ACC112 (cell line): ENCODE data around the gene USP3.
"Not testable (repeated sequence)": the region's sequence is repeated elsewhere in the genome, so short reads cannot be mapped to it uniquely, and the experiment has no call there.

Experiments used
- H2AFZ ChIP-seq: fragments of 200-600 bp; sonication (generic); one replicate; pipeline ENCODE4 v1.6.0; 2017; ENCODE audit warnings: antibody characterized with exemption, low read length; ENCODE audit not compliant: unreplicated experiment
- H3K27ac ChIP-seq: fragments of 200-600 bp; sonication (generic); 2 replicates; pipeline ENCODE4 v1.5.1; 2014; ENCODE audit warnings: low read depth, mild to moderate bottlenecking, antibody characterized with exemption, low read length, moderate library complexity
- H3K27me3 ChIP-seq: fragments of 200-600 bp; sonication (generic); 2 replicates; pipeline ENCODE4 v1.6.1; 2014; ENCODE audit warnings: mild to moderate bottlenecking, antibody characterized with exemption, low read length, moderate library complexity, mixed read lengths; ENCODE audit not compliant: insufficient read depth
- H3K36me3 ChIP-seq: fragments of 200-600 bp; sonication (generic); 2 replicates; pipeline ENCODE4 v1.6.1; 2016; ENCODE audit warnings: mild to moderate bottlenecking, antibody characterized with exemption, low read length, moderate library complexity, mixed read lengths; ENCODE audit not compliant: insufficient read depth
- H3K4me1 ChIP-seq: fragments of 200-600 bp; sonication (generic); one replicate; pipeline ENCODE4 v1.6.1; 2016; ENCODE audit warnings: low read length, mixed read lengths; ENCODE audit not compliant: insufficient read depth, unreplicated experiment, control insufficient read depth
- H3K4me3 ChIP-seq: fragments of 200-600 bp; sonication (generic); 2 replicates; pipeline ENCODE4 v1.5.1; 2014; ENCODE audit warnings: mild to moderate bottlenecking, low read depth, low read length
- H3K79me2 ChIP-seq: fragments of 200-600 bp; sonication (generic); one replicate; pipeline ENCODE4 v1.6.0; 2016; ENCODE audit warnings: low read length; ENCODE audit not compliant: control insufficient read depth, unreplicated experiment, insufficient read depth

Gene USP3

GRCh38 chr15:63478243-63478642 lies 26.1 kb upstream of the USP3 start:
- no peaks in the 10 kb centered on the region for H3K27me3 ChIP-seq
- no peak overlapping the region for H3K4me3 ChIP-seq
- H3K79me2 ChIP-seq = no peaks in the 10 kb centered on the region
- H2AFZ ChIP-seq = no peak overlapping the region
- no peaks in the 10 kb centered on the region for H3K36me3 ChIP-seq
- no peak overlapping the region for H3K27ac ChIP-seq
- peaks cover 63% of the 10 kb centered on the region for H3K4me1 ChIP-seq

GRCh38 chr15:63480441-63480821 lies 24.0 kb upstream of the USP3 start:
- no peaks in the 10 kb centered on the region for H3K27me3 ChIP-seq
- peaks cover 61% of the 10 kb centered on the region for H3K4me1 ChIP-seq
- no peak overlapping the region for H2AFZ ChIP-seq
- no peaks in the 10 kb centered on the region for H3K79me2 ChIP-seq
- peak overlapping the region; percentile 64; the same call in 1 of the 2 replicates for H3K27ac ChIP-seq
- no peak overlapping the region; the same call in 1 of the 2 replicates for H3K4me3 ChIP-seq
- H3K36me3 ChIP-seq = no peaks in the 10 kb centered on the region

- Histone ChIP-seq H3K27ac (peak overlapping the region; percentile 64; the same call in 1 of the 2 replicates), H2AFZ (no peak overlapping the region), H3K4me1 (peaks cover 54% of the 10 kb centered on the region), H3K79me2 (no peaks in the 10 kb centered on the region), H3K36me3 (no peaks in the 10 kb centered on the region), H3K4me3 (no peak overlapping the region), H3K27me3 (no peaks in the 10 kb centered on the region)
Observed at GRCh38 chr15:63481105-63481810, 23.1 kb upstream of the USP3 start.

- no peak overlapping the region for H3K27ac ChIP-seq
- H2AFZ ChIP-seq = no peak overlapping the region
- no peak overlapping the region for H3K4me3 ChIP-seq
- no peaks in the 10 kb centered on the region for H3K79me2 ChIP-seq
- H3K27me3 ChIP-seq = no peaks in the 10 kb centered on the region
- no peaks in the 10 kb centered on the region for H3K36me3 ChIP-seq
- peaks cover 44% of the 10 kb centered on the region for H3K4me1 ChIP-seq
Observed at GRCh38 chr15:63482874-63483323, 21.5 kb upstream of the USP3 start.

- peaks cover 38% of the 10 kb centered on the region for H3K4me1 ChIP-seq
Observed at GRCh38 chr15:63483521-63484371, 20.6 kb upstream of the USP3 start.

GRCh38 chr15:63484433-63485186 lies 19.8 kb upstream of the USP3 start:
- no peaks in the 10 kb centered on the region for H3K79me2 ChIP-seq
- H3K4me1 ChIP-seq = peaks cover 31% of the 10 kb centered on the region
- H2AFZ ChIP-seq = no peak overlapping the region
- H3K27ac ChIP-seq = no peak overlapping the region
- no peaks in the 10 kb centered on the region for H3K36me3 ChIP-seq
- H3K4me3 ChIP-seq = no peak overlapping the region
- H3K27me3 ChIP-seq = no peaks in the 10 kb centered on the region

More at GRCh38 chr15:63483521-63484371, 20.6 kb upstream of the USP3 start:
- Histone ChIP-seq H3K27ac (peak overlapping the region; percentile 19; the same call in 1 of the 2 replicates), H3K79me2 (no peaks in the 10 kb centered on the region), H3K36me3 (no peaks in the 10 kb centered on the region), H3K27me3 (no peaks in the 10 kb centered on the region), H3K4me3 (no peak overlapping the region), H2AFZ (no peak overlapping the region)

- peaks cover 12% of the 10 kb centered on the region for H3K4me1 ChIP-seq
- no peak overlapping the region for H3K4me3 ChIP-seq
- H2AFZ ChIP-seq = no peak overlapping the region
- H3K79me2 ChIP-seq = no peaks in the 10 kb centered on the region
- H3K27ac ChIP-seq = no peak overlapping the region
- H3K27me3 ChIP-seq = no peaks in the 10 kb centered on the region
- H3K36me3 ChIP-seq = no peaks in the 10 kb centered on the region
Observed at GRCh38 chr15:63487076-63487757, 17.2 kb upstream of the USP3 start.

- peaks cover 18% of the 10 kb centered on the region for H3K4me1 ChIP-seq
- not testable (repeated sequence) for H3K79me2 ChIP-seq, H3K27me3 ChIP-seq, H3K4me3 ChIP-seq, H2AFZ ChIP-seq, H3K36me3 ChIP-seq, H3K27ac ChIP-seq
Observed at GRCh38 chr15:63487758-63488397, 16.5 kb upstream of the USP3 start.

- Histone ChIP-seq H3K4me1 (peaks cover 18% of the 10 kb centered on the region), H2AFZ (no peak overlapping the region), H3K27ac (no peak overlapping the region), H3K4me3 (no peak overlapping the region), H3K27me3 (no peaks in the 10 kb centered on the region), H3K36me3 (no peaks in the 10 kb centered on the region), H3K79me2 (no peaks in the 10 kb centered on the region)
Observed at GRCh38 chr15:63488398-63488960, 15.9 kb upstream of the USP3 start.
